ENCODE results near the gene SIPA1L3.
"Not testable (repeated sequence)": the region's sequence is repeated elsewhere in the genome, so short reads cannot be mapped to it uniquely, and the experiment has no call there.

SIPA1L3 gene

DNA sequence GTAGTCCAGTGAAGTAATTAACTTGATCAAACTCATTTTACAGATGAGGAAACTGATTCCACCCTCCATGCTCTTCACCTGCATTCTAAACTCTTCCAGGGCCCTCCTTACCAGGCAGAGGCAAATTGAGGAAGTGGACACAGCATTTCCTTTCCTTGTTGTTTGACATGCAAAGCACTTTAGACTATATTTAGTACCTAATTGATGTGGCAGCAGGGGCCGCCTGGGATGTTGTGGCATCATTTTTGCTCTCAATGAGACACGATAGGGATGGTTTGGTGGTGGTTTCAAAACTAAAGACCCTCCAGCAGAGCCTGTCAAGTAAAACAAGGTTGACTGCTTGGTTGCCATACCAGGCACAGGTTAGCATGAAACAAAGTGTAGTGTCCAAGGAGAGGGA lies 7.9 kb downstream of the SIPA1L3 start:
- H3K4me3 ChIP-seq (replicated peaks in 1 of 2; ENCODE audit: low read depth in 2 of 2, low read length in 2 of 2), result no peak overlapping the region
- no peak for DNase-seq (ENCODE audit: low read depth in 2 of 2)
- TF ChIP-seq, protein P1, sequence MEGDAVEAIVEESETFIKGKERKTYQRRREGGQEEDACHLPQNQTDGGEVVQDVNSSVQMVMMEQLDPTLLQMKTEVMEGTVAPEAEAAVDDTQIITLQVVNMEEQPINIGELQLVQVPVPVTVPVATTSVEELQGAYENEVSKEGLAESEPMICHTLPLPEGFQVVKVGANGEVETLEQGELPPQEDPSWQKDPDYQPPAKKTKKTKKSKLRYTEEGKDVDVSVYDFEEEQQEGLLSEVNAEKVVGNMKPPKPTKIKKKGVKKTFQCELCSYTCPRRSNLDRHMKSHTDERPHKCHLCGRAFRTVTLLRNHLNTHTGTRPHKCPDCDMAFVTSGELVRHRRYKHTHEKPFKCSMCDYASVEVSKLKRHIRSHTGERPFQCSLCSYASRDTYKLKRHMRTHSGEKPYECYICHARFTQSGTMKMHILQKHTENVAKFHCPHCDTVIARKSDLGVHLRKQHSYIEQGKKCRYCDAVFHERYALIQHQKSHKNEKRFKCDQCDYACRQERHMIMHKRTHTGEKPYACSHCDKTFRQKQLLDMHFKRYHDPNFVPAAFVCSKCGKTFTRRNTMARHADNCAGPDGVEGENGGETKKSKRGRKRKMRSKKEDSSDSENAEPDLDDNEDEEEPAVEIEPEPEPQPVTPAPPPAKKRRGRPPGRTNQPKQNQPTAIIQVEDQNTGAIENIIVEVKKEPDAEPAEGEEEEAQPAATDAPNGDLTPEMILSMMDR (IDR thresholded peaks at IDR 0.05; ENCODE audit: low read depth, low read length), result no peak

GRCh38 chr19:37920591-37921450 lies 13.8 kb downstream of the SIPA1L3 start:
- no peak for DNase-seq (ENCODE audit: low read depth in 2 of 2)
- TF ChIP-seq, protein P1 (IDR thresholded peaks at IDR 0.05; ENCODE audit: low read depth, low read length), result no peak
- H3K4me3 ChIP-seq (replicated peaks in 1 of 2; ENCODE audit: low read depth in 2 of 2, low read length in 2 of 2), result no peak overlapping the region

DNA sequence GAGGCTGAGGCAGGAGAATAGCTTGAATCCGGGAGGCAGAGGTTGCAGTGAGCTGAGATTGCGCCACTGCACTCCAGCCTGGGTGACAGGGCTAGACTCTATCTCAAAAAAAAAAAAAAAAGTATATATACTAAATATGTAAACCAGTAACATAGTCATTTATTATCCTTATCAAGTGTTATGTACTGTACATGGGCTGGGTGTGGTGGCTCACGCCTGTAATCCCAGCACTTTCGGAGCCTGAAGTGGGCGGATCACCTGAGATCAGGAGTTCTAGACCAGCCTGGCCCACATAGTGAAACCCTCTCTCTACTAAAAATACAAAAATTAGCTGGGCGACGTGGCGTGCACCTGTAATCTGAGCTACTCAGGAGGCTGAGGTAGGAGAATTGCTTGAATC lies 17.6 kb downstream of the SIPA1L3 start:
- not testable (repeated sequence) for DNase-seq (ENCODE audit: low read depth in 2 of 2); H3K4me3 ChIP-seq (replicated peaks in 1 of 2; ENCODE audit: low read depth in 2 of 2, low read length in 2 of 2)

GRCh38 chr19:37925212-37925611 lies 18.2 kb downstream of the SIPA1L3 start:
- DNase-seq (ENCODE audit: low read depth in 2 of 2), result no peak
- H3K4me3 ChIP-seq (replicated peaks in 1 of 2; ENCODE audit: low read depth in 2 of 2, low read length in 2 of 2), result no peak overlapping the region
- TF ChIP-seq, protein P1 (IDR thresholded peaks at IDR 0.05; ENCODE audit: low read depth, low read length), result no peak

GRCh38 chr19:37926255-37926654 lies 19.2 kb downstream of the SIPA1L3 start:
- TF ChIP-seq, protein P1 (IDR thresholded peaks at IDR 0.05; ENCODE audit: low read depth, low read length), result no peak
- no peak overlapping the region for H3K4me3 ChIP-seq (replicated peaks in 1 of 2; ENCODE audit: low read depth in 2 of 2, low read length in 2 of 2)
- DNase-seq (ENCODE audit: low read depth in 2 of 2), result no peak

- DNase-seq (ENCODE audit: low read depth in 2 of 2), result no peak
- TF ChIP-seq, protein P1 (IDR thresholded peaks at IDR 0.05; ENCODE audit: low read depth, low read length), result no peak
- no peak overlapping the region for H3K4me3 ChIP-seq (replicated peaks in 1 of 2; ENCODE audit: low read depth in 2 of 2, low read length in 2 of 2)
Measured at GRCh38 chr19:37926711-37927110, 19.7 kb downstream of the SIPA1L3 start.

DNA sequence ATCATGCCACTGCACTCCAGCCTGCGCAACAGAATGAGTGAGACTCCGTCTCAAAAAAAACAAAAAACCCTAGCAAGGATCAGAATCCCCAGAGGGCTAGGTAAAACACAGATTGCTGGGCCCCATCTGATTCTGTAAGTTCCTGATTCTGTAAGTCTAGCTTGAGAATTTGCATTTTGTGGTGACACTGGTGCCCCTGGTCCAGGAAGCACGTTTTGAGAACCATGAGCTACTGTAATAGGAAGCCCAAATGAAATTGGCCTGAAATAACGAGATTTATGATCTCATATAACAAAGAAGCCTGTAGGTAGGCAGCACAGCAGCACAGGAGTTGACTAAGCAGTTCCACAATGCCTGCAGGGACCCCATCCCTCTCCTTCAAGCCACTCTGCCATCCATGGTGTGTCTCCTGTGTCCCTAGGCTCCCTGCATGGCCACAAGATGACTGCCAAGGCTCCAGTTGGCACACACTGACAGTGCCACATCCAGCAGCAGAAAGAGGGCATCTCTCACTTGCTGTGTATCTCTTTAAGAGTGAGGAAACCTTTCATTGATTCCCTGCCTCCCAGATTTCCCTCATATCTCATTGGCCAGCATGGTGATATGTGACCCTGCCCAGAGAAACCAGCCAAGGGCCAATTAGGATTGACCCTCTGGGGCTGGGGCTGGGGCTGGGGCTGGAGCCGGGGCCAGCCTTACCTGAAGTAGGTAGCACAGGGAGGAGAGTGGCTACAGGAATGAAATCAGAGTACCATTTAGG lies 21.7 kb downstream of the SIPA1L3 start:
- DNase-seq (ENCODE audit: low read depth in 2 of 2), result no peak

More for the DNA sequence above, 21.7 kb downstream of the SIPA1L3 start:
- H3K4me3 ChIP-seq (replicated peaks in 1 of 2; ENCODE audit: low read depth in 2 of 2, low read length in 2 of 2), result no peak overlapping the region
- TF ChIP-seq, protein P1 (IDR thresholded peaks at IDR 0.05; ENCODE audit: low read depth, low read length), result no peak

All from cardiac fibroblast (primary cell).